ENCODE data around the gene BLNK. TPM values are rescaled to one million over a fixed set of nuclear protein-coding genes. Genes with fewer than 3 reads are reported as not detected.

Gene BLNK
- total RNA-seq, 4 donors from 2014 or later = 28.2 to 50.5 (median 35.9) TPM

DNA sequence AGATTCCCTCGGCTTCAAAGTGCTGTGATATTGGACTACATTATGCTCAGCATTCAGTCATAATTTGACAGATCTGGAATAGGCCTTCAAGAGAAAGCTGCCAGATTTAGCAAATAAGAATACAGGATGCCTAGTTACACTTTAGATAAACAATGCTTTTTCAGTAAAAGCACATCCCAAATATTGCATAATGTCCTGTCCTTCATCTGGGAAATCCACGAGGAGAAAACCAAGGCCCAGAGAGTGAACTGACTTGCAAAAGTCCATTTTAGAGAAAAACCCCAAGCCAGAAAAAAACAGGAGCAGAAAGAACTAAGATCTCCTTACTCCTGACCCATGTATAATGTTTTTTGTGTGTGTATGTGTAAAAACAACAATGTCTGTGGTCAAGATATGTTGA lies 12.0 kb upstream of the BLNK start:
- WGBS, 2 donors = 57 to 61% methylated on average over 2 of the region's 2 CpGs
- no peak for DNase-seq
- Histone ChIP-seq H3K4me3 (no peak overlapping the region), H3K27me3 (no peaks in the 10 kb centered on the region), H3K36me3 (no peaks in the 10 kb centered on the region), H3K4me1 (peaks cover 0 to 26% (median 5%) of the 10 kb centered on the region in 3 donors), H3K27ac (no peak overlapping the region), H3K9me3 (no peaks in the 10 kb centered on the region)
- no peak for TF ChIP-seq POLR2A (IDR thresholded peaks at IDR 0.05)
- TF ChIP-seq, protein P1, sequence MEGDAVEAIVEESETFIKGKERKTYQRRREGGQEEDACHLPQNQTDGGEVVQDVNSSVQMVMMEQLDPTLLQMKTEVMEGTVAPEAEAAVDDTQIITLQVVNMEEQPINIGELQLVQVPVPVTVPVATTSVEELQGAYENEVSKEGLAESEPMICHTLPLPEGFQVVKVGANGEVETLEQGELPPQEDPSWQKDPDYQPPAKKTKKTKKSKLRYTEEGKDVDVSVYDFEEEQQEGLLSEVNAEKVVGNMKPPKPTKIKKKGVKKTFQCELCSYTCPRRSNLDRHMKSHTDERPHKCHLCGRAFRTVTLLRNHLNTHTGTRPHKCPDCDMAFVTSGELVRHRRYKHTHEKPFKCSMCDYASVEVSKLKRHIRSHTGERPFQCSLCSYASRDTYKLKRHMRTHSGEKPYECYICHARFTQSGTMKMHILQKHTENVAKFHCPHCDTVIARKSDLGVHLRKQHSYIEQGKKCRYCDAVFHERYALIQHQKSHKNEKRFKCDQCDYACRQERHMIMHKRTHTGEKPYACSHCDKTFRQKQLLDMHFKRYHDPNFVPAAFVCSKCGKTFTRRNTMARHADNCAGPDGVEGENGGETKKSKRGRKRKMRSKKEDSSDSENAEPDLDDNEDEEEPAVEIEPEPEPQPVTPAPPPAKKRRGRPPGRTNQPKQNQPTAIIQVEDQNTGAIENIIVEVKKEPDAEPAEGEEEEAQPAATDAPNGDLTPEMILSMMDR (IDR thresholded peaks at IDR 0.05) = no peak
- intact Hi-C loops (cut with DNase I) = no loop called here

DNA sequence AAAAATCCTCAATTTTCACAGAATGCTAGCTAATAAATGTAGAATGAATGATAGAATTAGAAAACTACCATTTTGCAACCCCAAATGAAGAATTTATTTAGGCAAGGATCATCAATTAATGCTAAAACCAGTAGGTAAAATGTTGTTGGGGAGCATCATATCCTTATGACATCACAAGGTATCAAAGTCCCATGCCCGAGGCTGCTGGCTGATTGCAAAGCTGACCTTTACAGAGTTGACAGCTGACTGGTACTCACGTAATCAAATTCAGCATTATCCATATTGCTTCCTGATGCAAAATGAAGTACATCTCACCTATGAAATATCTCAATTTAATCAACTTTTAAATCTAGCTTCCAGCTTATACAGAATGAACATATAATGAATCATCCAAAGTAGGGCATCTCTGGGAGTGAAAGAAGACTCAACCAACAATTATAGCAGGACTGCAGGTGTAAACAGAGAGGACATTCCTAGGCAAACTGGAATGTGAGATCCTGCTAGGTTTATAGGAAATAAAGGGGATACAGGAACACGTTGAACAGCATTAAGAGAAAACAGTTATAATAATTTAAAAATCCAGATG lies 10.2 kb upstream of the BLNK start:
- Histone ChIP-seq H3K9me3 (no peaks in the 10 kb centered on the region), H3K27ac (no peak overlapping the region), H3K36me3 (no peaks in the 10 kb centered on the region), H3K27me3 (no peaks in the 10 kb centered on the region), H3K4me3 (no peak overlapping the region), H3K4me1 (peaks cover 2 to 17% (median 2%) of the 10 kb centered on the region in 3 donors)
- 85 to 90% methylated on average over 3 of the region's 3 CpGs for WGBS, 2 donors
- intact Hi-C loops (cut with DNase I) = no loop called here
- TF ChIP-seq POLR2A (IDR thresholded peaks at IDR 0.05) = no peak
- TF ChIP-seq, protein P1 (IDR thresholded peaks at IDR 0.05) = no peak
- no peak for DNase-seq

DNA sequence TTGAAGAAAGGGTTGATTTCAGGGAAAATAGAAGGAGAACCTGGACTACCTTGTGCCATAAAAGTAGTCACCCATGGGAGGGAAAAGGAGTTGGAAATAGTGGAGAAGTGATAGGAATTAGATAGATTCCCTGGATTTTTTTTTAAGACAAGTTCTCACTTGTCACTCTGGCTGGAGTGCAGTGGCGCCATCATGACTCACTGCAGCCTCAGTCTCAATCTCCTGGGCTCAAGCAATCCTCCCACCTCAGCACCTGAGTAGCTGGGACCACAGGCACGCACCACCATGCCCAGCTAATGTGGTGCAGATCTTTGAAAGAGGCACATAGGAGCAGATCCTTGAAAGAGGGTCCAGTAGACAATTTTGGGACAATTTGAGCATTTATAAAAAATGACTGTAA lies 9.5 kb upstream of the BLNK start:
- Histone ChIP-seq H3K4me1 (peaks cover 5 to 24% (median 7%) of the 10 kb centered on the region in 3 donors), H3K4me3 (no peak overlapping the region), H3K27me3 (no peaks in the 10 kb centered on the region), H3K27ac (no peak overlapping the region), H3K36me3 (no peaks in the 10 kb centered on the region), H3K9me3 (no peaks in the 10 kb centered on the region)
- intact Hi-C loops (cut with DNase I) = no loop called here
- 5 to 53% methylated on average over 2 of the region's 2 CpGs for WGBS, 2 donors
- TF ChIP-seq, protein P1 (IDR thresholded peaks at IDR 0.05) = no peak
- no peak for TF ChIP-seq POLR2A (IDR thresholded peaks at IDR 0.05)
- no peak for DNase-seq

DNA sequence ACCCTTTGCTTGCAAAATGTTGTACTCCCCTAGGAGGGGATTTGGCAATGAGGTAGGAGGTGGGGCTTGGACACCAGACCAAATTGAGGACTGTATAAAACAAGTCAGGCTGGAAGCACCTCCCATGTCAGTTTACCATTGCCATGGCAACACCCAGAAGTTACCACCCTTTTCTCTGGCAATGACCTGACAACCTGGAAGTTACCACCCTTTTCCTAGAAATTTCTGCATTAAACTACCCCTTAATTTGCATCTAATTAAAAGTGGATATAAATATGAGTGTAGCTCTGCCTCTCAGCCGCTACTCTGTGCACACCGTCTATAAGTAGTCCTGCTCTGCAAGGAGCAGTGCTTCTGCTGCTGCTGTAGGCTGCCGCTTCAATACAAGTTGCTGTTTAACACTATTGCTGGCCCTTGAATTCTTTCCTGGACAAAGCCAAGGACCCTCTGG lies 7.8 kb upstream of the BLNK start:
- Histone ChIP-seq H3K4me1 (peaks cover 5 to 31% (median 12%) of the 10 kb centered on the region in 3 donors), H3K27ac (no peak overlapping the region), H3K9me3 (no peaks in the 10 kb centered on the region), H3K27me3 (no peaks in the 10 kb centered on the region), H3K4me3 (no peak overlapping the region), H3K36me3 (no peaks in the 10 kb centered on the region)
- no peak for DNase-seq
- intact Hi-C loops (cut with DNase I) = no loop called here
- TF ChIP-seq, protein P1 (IDR thresholded peaks at IDR 0.05) = no peak
- TF ChIP-seq POLR2A (IDR thresholded peaks at IDR 0.05) = no peak
- 83 to 95% methylated on average over 3 of the region's 3 CpGs for WGBS, 2 donors

DNA sequence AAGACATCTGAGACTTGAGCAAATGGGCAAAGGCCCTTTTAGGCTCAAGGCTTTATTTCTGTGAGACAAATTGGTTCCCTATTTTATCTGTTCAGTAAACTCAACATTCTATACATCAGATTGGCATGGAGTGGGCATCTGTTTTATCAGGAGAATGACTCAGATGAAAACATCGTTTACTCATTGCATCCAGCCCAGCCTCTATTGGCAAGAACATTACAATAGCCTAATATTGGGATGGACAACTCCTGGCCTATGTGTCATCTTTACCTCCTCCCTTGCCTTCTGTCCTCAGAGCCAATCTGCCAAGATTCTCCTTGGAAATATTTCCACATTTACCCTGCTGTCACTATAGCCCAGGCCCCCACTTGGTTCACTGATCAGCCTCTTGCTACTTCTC lies 5.5 kb upstream of the BLNK start:
- DNase-seq = no peak
- Histone ChIP-seq H3K9me3 (no peaks in the 10 kb centered on the region), H3K4me3 (no peak overlapping the region), H3K36me3 (no peaks in the 10 kb centered on the region), H3K27me3 (no peaks in the 10 kb centered on the region), H3K27ac (peak overlapping the region in 3 of 4 donors; percentile 54 to 68 (median 63)), H3K4me1 (peaks cover 12 to 55% (median 21%) of the 10 kb centered on the region in 3 donors)
- intact Hi-C loops (cut with DNase I) = no loop called here
- TF ChIP-seq, protein P1 (IDR thresholded peaks at IDR 0.05) = no peak
- TF ChIP-seq POLR2A (IDR thresholded peaks at IDR 0.05) = no peak
- WGBS, 2 donors = 25 to 33% methylated on average over 1 of the region's 1 CpG

All from esophagus squamous epithelium (tissue), 5 donors.